Esophagus squamous epithelium (tissue), 5 donors: ENCODE results near the gene KRTAP12-3. TPM values are rescaled to one million over a fixed set of nuclear protein-coding genes. Genes with fewer than 3 reads are reported as not detected.

Experiments used
- DNase-seq: peaks from one replicate; lab custom pipeline; 2025; lab: John Stamatoyannopoulos, UW
- H3K27ac ChIP-seq, 4 donors: fragments of 200-600 bp; sonication (generic); one replicate each; pipeline ENCODE4 v1.5.1; 2016 to 2019; ENCODE audit warnings: mild to moderate bottlenecking in 1 of 4
- H3K27me3 ChIP-seq, 4 donors: fragments of 200-600 bp; sonication (generic); 1 replicate in 3 of 4; 2 replicates in 1 of 4; pipeline versions ENCODE4 v1.5.1 to v1.6.0; 2017 to 2021; ENCODE audit warnings: antibody characterized with exemption in 1 of 4
- H3K36me3 ChIP-seq, 3 donors: fragments of 200-600 bp; sonication (generic); one replicate each; pipeline ENCODE4 v1.5.1; 2016 to 2019
- H3K4me1 ChIP-seq, 3 donors: fragments of 200-600 bp; sonication (generic); one replicate each; pipeline ENCODE4 v1.5.1; 2017 to 2019
- H3K4me3 ChIP-seq, 4 donors: fragments of 200-600 bp; sonication (generic); 1 replicate in 3 of 4; 2 replicates in 1 of 4; pipeline ENCODE4 v1.5.1; 2016 to 2019; ENCODE audit warnings: mild to moderate bottlenecking in 2 of 4, moderate library complexity in 1 of 4
- H3K9me3 ChIP-seq, 3 donors: fragments of 200-600 bp; sonication (generic); one replicate each; pipeline ENCODE4 v1.5.1; 2016 to 2019
- POLR2A ChIP-seq, 4 donors: fragments of 450-650 bp; IDR thresholded peaks; one replicate each; pipeline ENCODE4 v1.6.1; 2017; ENCODE audit warnings: antibody characterized with exemption in 4 of 4, mild to moderate bottlenecking in 4 of 4, moderate library complexity in 3 of 4
- WGBS, 2 donors: methylation state at CpG; one replicate each; pipeline ENCODE4 v1.1.5; 2018; 5-methylcytosine and 5-hydroxymethylcytosine counted together
- intact Hi-C: fragments of 100-400 bp; cut with DNase I; formaldehyde crosslinking; loops from one replicate; pipeline ENCODE4 v1.15.0; 2022
- total RNA-seq, 4 donors: library from RNA; depleted of rRNA; stranded (reverse); fragments of >200 nt; gene quantifications; one replicate each; pipeline ENCODE4 v1.1.0, GENCODE V29; 2016
- TF ChIP-seq, protein P1 (sequence below), 6 experiments: fragments of 450-650 bp in 4 of 6; fragments of 200-600 bp in 2 of 6; sonication (generic) in 2 of 6; IDR thresholded peaks; one replicate each; pipeline ENCODE4 v1.5.1; 2016 to 2019; ENCODE audit warnings: antibody characterized with exemption in 6 of 6, mild to moderate bottlenecking in 4 of 6, moderate library complexity in 4 of 6
- donor health status: DM: yes; HTN: yes; CAD: no.

Gene KRTAP12-3
- total RNA-seq, 4 donors from 2014 or later = not detected

DNA sequence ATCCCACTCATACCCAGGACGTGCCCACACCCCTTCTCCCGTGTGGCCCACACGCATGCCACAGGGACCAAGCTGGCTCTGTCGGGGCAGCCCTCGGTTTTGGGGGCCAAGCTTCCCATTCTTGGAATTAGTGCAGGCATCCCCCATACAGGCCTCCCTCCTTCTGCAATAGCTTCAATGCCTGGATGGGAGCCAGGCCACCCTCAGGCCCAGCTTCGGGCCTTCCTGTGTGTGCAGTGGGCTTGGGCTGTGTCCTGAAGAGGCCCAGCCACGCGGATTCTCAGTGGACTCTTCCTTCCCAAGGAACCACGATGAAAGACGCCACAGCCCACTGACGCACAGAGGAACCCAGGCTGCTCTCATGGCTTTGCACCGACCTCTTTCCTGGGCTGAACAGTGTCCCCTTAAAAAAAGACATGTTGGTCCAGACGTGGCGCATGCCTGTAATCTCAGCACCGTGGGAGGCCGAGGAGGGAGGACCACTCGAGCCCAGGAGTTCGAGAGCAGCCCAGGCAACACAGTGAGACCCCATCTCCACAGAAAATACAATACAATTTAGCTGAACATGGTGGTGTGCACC lies 8.1 kb upstream of the KRTAP12-3 start:
- no peak for DNase-seq
- intact Hi-C loops = no loop called here

DNA sequence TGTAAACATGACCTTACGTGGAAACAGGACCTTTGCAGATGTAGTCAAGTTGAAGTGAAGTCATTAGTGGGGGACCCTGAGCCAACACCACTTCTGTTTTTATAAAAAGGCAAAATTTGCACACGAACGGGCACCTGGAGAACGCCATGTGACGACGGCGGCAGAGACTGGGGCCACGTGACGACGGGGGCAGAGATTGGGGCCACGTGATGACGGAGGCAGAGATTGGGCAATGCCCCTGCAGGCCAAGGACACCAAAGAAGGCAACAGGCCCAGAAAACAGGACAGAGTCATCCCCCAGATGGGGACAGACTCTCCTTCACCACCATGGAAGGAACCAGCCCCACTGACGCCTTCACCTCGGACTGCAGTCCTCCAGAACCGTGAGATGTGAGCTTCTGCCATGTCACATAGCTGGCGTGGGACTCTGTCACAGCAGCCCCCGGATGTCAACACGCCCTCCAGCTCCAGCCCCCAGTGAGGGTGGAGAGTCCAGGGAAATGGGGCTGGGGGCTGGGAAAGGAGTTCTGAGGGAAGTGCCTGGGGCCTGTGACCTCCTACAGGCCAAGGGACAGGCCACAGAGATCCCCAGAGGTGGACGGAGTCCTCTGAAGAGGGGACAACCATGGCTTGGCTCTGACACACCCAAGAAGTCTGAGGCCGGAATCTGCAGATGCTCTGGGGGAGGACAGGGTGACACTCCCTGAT lies 7.3 kb upstream of the KRTAP12-3 start:
- H3K27me3 ChIP-seq = peaks cover 0 to 49% (median 0%) of the 10 kb centered on the region in 4 donors
- H3K9me3 ChIP-seq = peaks cover 0 to 3% (median 1%) of the 10 kb centered on the region in 3 donors
- 80 to 89% methylated on average over 16 of the region's 20 CpGs for whole genome bisulfite sequencing, 2 donors
- no peak overlapping the region for H3K27ac ChIP-seq
- TF ChIP-seq, protein P1, sequence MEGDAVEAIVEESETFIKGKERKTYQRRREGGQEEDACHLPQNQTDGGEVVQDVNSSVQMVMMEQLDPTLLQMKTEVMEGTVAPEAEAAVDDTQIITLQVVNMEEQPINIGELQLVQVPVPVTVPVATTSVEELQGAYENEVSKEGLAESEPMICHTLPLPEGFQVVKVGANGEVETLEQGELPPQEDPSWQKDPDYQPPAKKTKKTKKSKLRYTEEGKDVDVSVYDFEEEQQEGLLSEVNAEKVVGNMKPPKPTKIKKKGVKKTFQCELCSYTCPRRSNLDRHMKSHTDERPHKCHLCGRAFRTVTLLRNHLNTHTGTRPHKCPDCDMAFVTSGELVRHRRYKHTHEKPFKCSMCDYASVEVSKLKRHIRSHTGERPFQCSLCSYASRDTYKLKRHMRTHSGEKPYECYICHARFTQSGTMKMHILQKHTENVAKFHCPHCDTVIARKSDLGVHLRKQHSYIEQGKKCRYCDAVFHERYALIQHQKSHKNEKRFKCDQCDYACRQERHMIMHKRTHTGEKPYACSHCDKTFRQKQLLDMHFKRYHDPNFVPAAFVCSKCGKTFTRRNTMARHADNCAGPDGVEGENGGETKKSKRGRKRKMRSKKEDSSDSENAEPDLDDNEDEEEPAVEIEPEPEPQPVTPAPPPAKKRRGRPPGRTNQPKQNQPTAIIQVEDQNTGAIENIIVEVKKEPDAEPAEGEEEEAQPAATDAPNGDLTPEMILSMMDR (IDR thresholded peaks at IDR 0.05) = no peak
- no peak for TF ChIP-seq POLR2A (IDR thresholded peaks at IDR 0.05)
- intact Hi-C loops = no loop called here
- no peak for DNase-seq
- H3K36me3 ChIP-seq = no peaks in the 10 kb centered on the region
- H3K4me1 ChIP-seq = no peaks in the 10 kb centered on the region
- no peak overlapping the region for H3K4me3 ChIP-seq

More for the DNA sequence above, 8.1 kb upstream of the KRTAP12-3 start:
- WGBS, 2 donors = 63 to 80% methylated on average over 3 to 8 of the region's 18 CpGs
- TF ChIP-seq POLR2A (IDR thresholded peaks at IDR 0.05) = no peak
- TF ChIP-seq, protein P1 (IDR thresholded peaks at IDR 0.05) = no peak
- peaks cover 0 to 46% (median 0%) of the 10 kb centered on the region in 4 donors for H3K27me3 ChIP-seq
- no peak overlapping the region for H3K4me3 ChIP-seq
- H3K27ac ChIP-seq = no peak overlapping the region
- H3K36me3 ChIP-seq = no peaks in the 10 kb centered on the region
- H3K4me1 ChIP-seq = no peaks in the 10 kb centered on the region
- peaks cover 0 to 9% (median 8%) of the 10 kb centered on the region in 3 donors for H3K9me3 ChIP-seq

DNA sequence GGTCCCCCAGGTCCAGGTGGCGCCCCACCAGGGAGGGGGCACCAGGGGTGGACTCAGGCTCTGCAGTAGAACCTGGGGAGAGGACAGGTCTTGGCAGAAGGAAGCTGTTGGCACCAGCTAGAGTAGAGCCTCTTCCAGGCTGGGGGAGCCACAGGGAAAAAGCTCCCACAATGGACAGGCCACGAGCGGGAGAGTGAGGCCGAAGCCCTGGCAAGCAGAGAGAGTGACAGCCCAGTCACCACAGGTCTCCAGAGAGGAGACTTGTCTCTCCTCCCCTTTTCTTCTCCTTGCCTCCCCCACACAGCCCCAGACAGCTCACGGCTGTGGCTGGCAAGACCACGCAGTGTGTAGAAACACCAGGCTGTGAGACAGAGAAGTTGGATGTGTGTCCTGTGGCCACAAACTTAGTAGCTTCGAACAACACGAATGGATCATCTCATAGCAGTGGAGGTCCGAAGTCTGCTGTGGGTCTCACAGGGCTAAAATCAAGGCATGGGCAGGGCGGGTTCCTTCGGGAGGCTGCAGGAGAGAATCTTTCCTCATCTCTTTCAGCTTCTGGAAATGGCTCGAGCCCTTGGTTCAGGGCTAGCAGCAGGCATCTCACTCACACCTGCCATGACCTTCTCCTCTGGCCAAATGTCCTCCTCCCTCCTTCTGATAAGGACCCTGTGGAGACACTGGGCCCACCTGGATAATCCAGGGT lies 6.6 kb upstream of the KRTAP12-3 start:
- H3K9me3 ChIP-seq = no peaks in the 10 kb centered on the region
- WGBS, 2 donors = 75 to 90% methylated on average over 9 of the region's 12 CpGs
- H3K27ac ChIP-seq = no peak overlapping the region
- no peaks in the 10 kb centered on the region for H3K36me3 ChIP-seq
- H3K4me3 ChIP-seq = no peak overlapping the region
- H3K27me3 ChIP-seq = peaks cover 0 to 49% (median 0%) of the 10 kb centered on the region in 4 donors
- H3K4me1 ChIP-seq = no peaks in the 10 kb centered on the region
- TF ChIP-seq POLR2A (IDR thresholded peaks at IDR 0.05) = no peak
- TF ChIP-seq, protein P1 (IDR thresholded peaks at IDR 0.05) = no peak
- intact Hi-C loops = no loop called here
- no peak for DNase-seq

DNA sequence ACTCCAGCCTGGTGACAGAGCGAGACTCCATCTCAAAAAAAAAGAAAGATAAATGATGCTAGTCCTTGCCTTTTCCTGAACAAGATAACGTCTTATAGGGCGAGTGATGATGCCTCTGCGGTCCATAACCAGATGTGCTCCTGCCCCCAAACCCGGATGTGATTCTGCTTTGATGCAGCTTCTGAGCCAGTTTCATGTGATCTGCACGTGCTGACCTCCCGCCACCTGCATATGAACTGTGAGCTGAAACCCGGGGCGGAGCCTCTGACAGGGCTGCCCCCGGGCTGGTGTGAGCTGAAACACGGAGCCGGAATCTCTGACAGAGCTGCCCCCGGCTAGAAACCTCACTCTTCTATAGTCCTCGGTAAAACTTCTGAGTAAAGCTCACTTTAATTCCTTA lies 4.6 kb upstream of the KRTAP12-3 start:
- Histone ChIP-seq H3K9me3 (peaks cover 0 to 8% (median 0%) of the 10 kb centered on the region in 3 donors), H3K27me3 (peaks cover 0 to 43% (median 0%) of the 10 kb centered on the region in 4 donors), H3K27ac (no peak overlapping the region), H3K4me1 (no peaks in the 10 kb centered on the region), H3K36me3 (no peaks in the 10 kb centered on the region), H3K4me3 (no peak overlapping the region)
- intact Hi-C loops = no loop called here
- no peak for DNase-seq
- WGBS, 2 donors = 70 to 79% methylated on average over 14 of the region's 14 CpGs
- TF ChIP-seq POLR2A (IDR thresholded peaks at IDR 0.05) = no peak
- TF ChIP-seq, protein P1 (IDR thresholded peaks at IDR 0.05) = no peak
